K562 (cell line): ENCODE measurements around the gene LZTS3. TPM values are rescaled to one million over a fixed set of nuclear protein-coding genes. Genes with fewer than 3 reads are reported as not detected.

ENCODE experiments used
- ATAC-seq: fragments of 200-7000 bp; cut with Tn5 transposase; 3 replicates; pipeline ENCODE4 v1.9.1; 2020; ENCODE audit warnings: moderate library complexity
- BruUV-seq: library from RNA; stranded (reverse); fragments of 400-500 nt; replicated peaks from 2 replicates; lab custom pipeline; 2021; lab: Mats Ljungman, UMichigan
- CTCF ChIA-PET: fragments of 300-600 bp; formaldehyde crosslinking; extraction: SDS; loops from one replicate; lab custom pipeline; 2021; ENCODE audit warnings: low intra/inter-chr PET ratio; lab: Yijun Ruan, JAX
- POLR2A ChIA-PET: fragments of 300-600, 350-650 bp; sonication (Branson Sonifier 250); formaldehyde crosslinking; extraction: SDS; loops from one replicate; lab custom pipeline; 2021; ENCODE audit warnings: antibody characterized with exemption, inconsistent platforms; lab: Yijun Ruan, JAX
- DNase-seq, 4 experiments: peaks; one replicate each; pipeline versions ENCODE4 v3.0.0 to v3.0.0-alpha.2; 2011 to 2018; ENCODE audit warnings: low spot score in 3 of 4, mixed read lengths in 3 of 4; ENCODE audit errors: extremely low read depth in 1 of 4
- FAIRE-seq: peaks from 2 replicates; lab custom pipeline; 2011; peaks lifted over from hg19 to GRCh38; lab: Jason Lieb, UNC
- H2AFZ ChIP-seq: 2 replicates; pipeline ENCODE4 v1.6.0; 2011; ENCODE audit warnings: low read depth, low read length, control low read depth, inconsistent platforms
- H3K27ac ChIP-seq: fragments of 200-600 bp; 3 replicates; pipeline ENCODE4 v1.8.0; 2011; ENCODE audit warnings: low read depth, mild to moderate bottlenecking, control low read depth, inconsistent platforms, low read length, moderate library complexity, mixed read lengths; ENCODE audit errors: extremely low read depth
- H3K27me3 ChIP-seq, 2 experiments: fragments of 300-600 bp in 1 of 2; 2 replicates in 1 of 2; 3 replicates in 1 of 2; pipeline versions ENCODE4 v1.6.0 to v1.8.0; 2011; ENCODE audit warnings: inconsistent platforms in 2 of 2, low read length in 2 of 2, mild to moderate bottlenecking in 1 of 2, mixed read lengths in 1 of 2, moderate library complexity in 1 of 2; ENCODE audit not compliant: control insufficient read depth in 2 of 2, insufficient read depth in 2 of 2
- H3K36me3 ChIP-seq: fragments of 300-600 bp; 3 replicates; pipeline ENCODE4 v1.8.0; 2011; ENCODE audit warnings: mild to moderate bottlenecking, low read length, inconsistent platforms; ENCODE audit not compliant: control insufficient read depth, insufficient read depth
- H3K4me1 ChIP-seq, 2 experiments: fragments of 200-600 bp in 1 of 2; replicated peaks in 1 of 2; 2 replicates in 1 of 2; 3 replicates in 1 of 2; pipeline versions ENCODE4 v1.5.1 to v1.8.0; 2011; ENCODE audit warnings: inconsistent platforms in 2 of 2, low read length in 2 of 2, mild to moderate bottlenecking in 1 of 2, mixed read lengths in 1 of 2, moderate library complexity in 1 of 2; ENCODE audit not compliant: control insufficient read depth in 2 of 2, insufficient read depth in 2 of 2
- H3K4me2 ChIP-seq: 2 replicates; pipeline ENCODE4 v1.6.1; 2011; ENCODE audit warnings: low read length, control low read depth, inconsistent platforms, mixed read lengths; ENCODE audit not compliant: insufficient read depth
- H3K4me3 ChIP-seq: fragments of 200-600 bp; sonication (generic), shearing (Covaris generic); 2 replicates; pipeline ENCODE4 v1.5.1; 2016; ENCODE audit warnings: control low read depth, inconsistent platforms
- H3K79me2 ChIP-seq: fragments of 200-600 bp; 3 replicates; pipeline ENCODE4 v1.8.0; 2011; ENCODE audit warnings: low read length, inconsistent platforms; ENCODE audit not compliant: control insufficient read depth, insufficient read depth
- H3K9ac ChIP-seq, 2 experiments: 2 replicates each; pipeline versions ENCODE4 v1.6.0 to v1.6.1; 2011; ENCODE audit warnings: low read depth in 2 of 2, low read length in 2 of 2, control low read depth in 1 of 2, inconsistent platforms in 1 of 2, mild to moderate bottlenecking in 1 of 2, mixed read lengths in 1 of 2; ENCODE audit not compliant: insufficient read depth in 1 of 2
- H3K9me1 ChIP-seq: one replicate; pipeline ENCODE4 v1.6.0; 2011; ENCODE audit warnings: inconsistent platforms, mild to moderate bottlenecking, low read length, moderate library complexity; ENCODE audit not compliant: control insufficient read depth, insufficient read depth
- H3K9me3 ChIP-seq: replicated peaks from 2 replicates; pipeline ENCODE4 v1.5.1; 2011; ENCODE audit warnings: low read depth, low read length, inconsistent platforms; ENCODE audit not compliant: control insufficient read depth, insufficient read depth
- H4K20me1 ChIP-seq: replicated peaks from 2 replicates; pipeline ENCODE4 v1.6.1; 2011; ENCODE audit warnings: low read length, inconsistent platforms, mixed read lengths; ENCODE audit not compliant: control insufficient read depth, insufficient read depth
- EZH2 ChIP-seq: IDR thresholded peaks from 2 replicates; pipeline ENCODE4 v1.6.1; 2012; ENCODE audit warnings: low read depth, mild to moderate bottlenecking, inconsistent platforms, low read length, borderline replicate concordance
- GABPA ChIP-seq: fragments of 200-800 bp; sonication (Bioruptor generic); conservative IDR thresholded peaks from 2 replicates; pipeline ENCODE4 v1.6.1; 2016; ENCODE audit warnings: low read depth, missing genetic modification characterization, missing compliant biosample characterization
- RBFOX2 ChIP-seq: fragments of 200-400 bp; formaldehyde crosslinking; IDR thresholded peaks from 2 replicates; pipeline ENCODE4 v1.6.1; 2017; ENCODE audit warnings: low read depth, mild to moderate bottlenecking, low read length, moderate library complexity
- SMARCE1 ChIP-seq: fragments of 450-650 bp; IDR thresholded peaks from 2 replicates; pipeline ENCODE4 v1.7.1; 2016; ENCODE audit warnings: mild to moderate bottlenecking
- TEAD1 ChIP-seq, 2 experiments: fragments of 450-650 bp in 1 of 2; sonication (generic) in 1 of 2; formaldehyde crosslinking; IDR thresholded peaks; 2 replicates each; pipeline versions ENCODE4 v1.4.0 to v1.8.0; 2020 to 2022; ENCODE audit warnings: mild to moderate bottlenecking in 2 of 2, missing genetic modification reagents in 1 of 2
- ZBTB17 ChIP-seq: fragments of 450-650 bp; formaldehyde crosslinking; IDR thresholded peaks from 2 replicates; pipeline ENCODE4 v1.4.0; 2020; ENCODE audit warnings: mild to moderate bottlenecking
- ZNF717 ChIP-seq: fragments of 250-450 bp; sonication (Bioruptor Pico); IDR thresholded peaks from 2 replicates; pipeline ENCODE4 v1.5.0; 2021
- WGBS: fragments of 100-300 bp; shearing (Covaris generic); methylation state at CpG from one replicate; pipeline ENCODE4 v1.1.6; 2016; ENCODE audit warnings: low coverage, mixed read lengths; ENCODE audit not compliant: insufficient coverage; ENCODE audit errors: missing lambda C conversion rate; 5-methylcytosine and 5-hydroxymethylcytosine counted together
- in situ Hi-C: fragments of 300-500 bp; cut with MboI; formaldehyde crosslinking; loops from 4 replicates; pipeline ENCODE4 v1.15.0; 2018; ENCODE audit warnings: inconsistent platforms, mixed read lengths
- intact Hi-C: fragments of 100-400 bp; cut with micrococcal nuclease; formaldehyde crosslinking; loops from 2 replicates; pipeline ENCODE4 v1.14.2; 2022
- polyA plus RNA-seq, 8 experiments: library from polyadenylated mRNA; depleted of rRNA in 4 of 8; stranded (reverse) in 5 of 8; unstranded in 3 of 8; fragments of >200 nt; fragmentation: Nextera tagmentation in 2 of 8; fragmentation: Illumina TruSeq in 1 of 8; extraction: Ambion mirVana in 2 of 8; extraction: Trizol in 1 of 8; gene quantifications; 2 replicates each; pipeline versions ENCODE4 v1.2.1 to v1.2.3, GENCODE V29; 2011 to 2014; ENCODE audit warnings: inconsistent platforms in 1 of 8, missing spikeins in 1 of 8
- total RNA-seq, 7 experiments: library from RNA; depleted of rRNA in 6 of 7; stranded (reverse); fragments of >200 nt in 6 of 7; fragmentation: Illumina TruSeq in 2 of 7; extraction: Trizol in 2 of 7; gene quantifications; 2 replicates each; pipeline versions ENCODE4 v1.2.1 to v1.2.3, GENCODE V29; 2011 to 2021; ENCODE audit warnings: low replicate concordance in 1 of 7
- TF ChIP-seq, protein P1 (sequence below): sonication (generic); formaldehyde crosslinking; IDR thresholded peaks from 2 replicates; pipeline ENCODE4 v1.8.0; 2023; ENCODE audit warnings: mild to moderate bottlenecking, missing genetic modification reagents
- TF ChIP-seq, protein P2 (sequence below): IDR thresholded peaks from 2 replicates; pipeline ENCODE4 v1.6.1; 2016; ENCODE audit warnings: missing genetic modification characterization, missing compliant biosample characterization
- TF ChIP-seq, protein P3 (sequence below): fragments of 250-450 bp; sonication (Bioruptor Pico); IDR thresholded peaks from 2 replicates; pipeline ENCODE4 v1.9.0; 2021; ENCODE audit warnings: mild to moderate bottlenecking, inconsistent platforms

The LZTS3 gene
- total and polyA plus RNA-seq, 9 of the 15 experiments (the other 6 are each of a cell fraction or from before 2014, with no cell fraction given), result 0.07 to 2.9 (median 2.0) TPM

DNA sequence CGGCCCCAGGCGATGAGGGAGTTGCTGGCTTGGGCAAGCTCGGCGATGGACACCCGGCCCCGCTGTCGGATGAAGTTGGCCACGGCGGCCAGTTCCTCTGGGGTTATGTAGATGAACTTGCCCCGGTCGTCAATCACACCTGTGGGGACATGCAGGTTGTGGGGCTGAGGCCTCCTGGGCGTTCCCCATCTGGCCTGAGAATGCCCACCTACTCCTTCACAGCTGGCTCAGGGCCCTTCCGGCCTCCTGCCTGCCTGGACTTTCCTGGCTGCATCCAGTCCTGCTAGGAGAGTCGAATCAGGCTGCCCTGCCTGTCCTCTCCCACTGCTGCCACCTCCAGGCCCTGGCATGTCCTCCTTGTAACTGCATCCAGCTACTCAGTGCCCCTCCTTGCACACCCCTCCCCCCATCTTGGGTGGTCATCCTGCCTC, 17.3 kb upstream of the LZTS3 start:
- Histone ChIP-seq H3K4me1 (peaks cover 0 to 5% of the 10 kb centered on the region in 2 experiments; a peak in 2 of 5 replicates), H3K27ac (no peak overlapping the region), H3K4me2 (no peak overlapping the region), H3K9me3 (no peaks in the 10 kb centered on the region), H3K9ac (no peak overlapping the region), H3K9me1 (no peaks in the 10 kb centered on the region), H3K36me3 (peaks cover 58% of the 10 kb centered on the region; the same call in 2 of the 3 replicates), H3K27me3 (no peaks in the 10 kb centered on the region), H3K79me2 (no peaks in the 10 kb centered on the region), H2AFZ (no peak overlapping the region), H4K20me1 (no peaks in the 10 kb centered on the region), H3K4me3 (no peak overlapping the region)
- POLR2A ChIA-PET, result no interaction called here
- no peak for FAIRE-seq
- intact Hi-C loops, result no loop called here
- no peak for ATAC-seq
- WGBS, result 93% methylated on average over 12 of the region's 14 CpGs
- no peak for DNase-seq
- TF ChIP-seq RBFOX2, result 0 out of 2 replicates have a peak, but pooled peaks have one; percentile 29
- no peak for TF ChIP-seq ZNF717 (CRISPR knock-in tag)
- no TSS peak for BruUV-seq
- in situ Hi-C loops, result no loop called here
- CTCF ChIA-PET, result no interaction called here

DNA sequence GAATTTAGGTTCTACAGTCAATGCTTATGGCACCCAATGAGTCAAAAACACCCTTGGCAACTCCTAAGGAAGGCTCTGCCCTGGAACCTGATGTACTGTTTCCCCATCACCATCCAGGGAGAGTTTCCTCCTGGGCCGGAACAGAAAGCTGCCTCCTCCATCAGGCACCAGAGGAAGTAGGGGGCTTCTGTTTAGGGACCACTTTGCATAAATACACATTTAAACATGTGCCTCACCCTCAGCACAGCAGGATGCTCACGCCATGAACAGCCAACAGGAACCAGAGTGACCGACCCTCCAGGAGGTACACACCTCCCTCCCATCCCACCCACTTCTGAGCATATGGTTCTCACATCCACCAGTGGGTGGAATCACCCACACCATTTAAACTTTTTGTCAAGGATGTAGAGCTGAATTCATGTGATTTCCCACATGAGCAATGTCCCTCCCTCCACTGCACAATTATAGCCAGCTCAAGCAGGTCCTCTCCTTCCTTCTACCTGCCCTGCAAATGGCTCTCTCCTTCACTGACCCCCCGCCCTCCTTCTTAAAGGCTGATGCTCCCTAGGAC, 16.3 kb upstream of the LZTS3 start:
- ChIA-PET CTCF (no interaction called here), POLR2A (interaction anchor here (0.6 to 1.3 kb wide), 2 partner anchors 19 to 113 kb away, joined by 3 to 5 read pairs; partner anchors contain the start of gene ITPA)
- Histone ChIP-seq H3K36me3 (peaks cover 47% of the 10 kb centered on the region; the same call in 2 of the 3 replicates), H2AFZ (no peak overlapping the region), H3K27ac (no peak overlapping the region), H3K4me2 (no peak overlapping the region), H3K4me3 (no peak overlapping the region), H3K27me3 (no peaks in the 10 kb centered on the region), H3K4me1 (peaks cover 0 to 5% of the 10 kb centered on the region in 2 experiments; a peak in 2 of 5 replicates), H4K20me1 (no peaks in the 10 kb centered on the region), H3K9ac (no peak overlapping the region), H3K9me3 (no peaks in the 10 kb centered on the region), H3K79me2 (no peaks in the 10 kb centered on the region), H3K9me1 (no peaks in the 10 kb centered on the region)
- intact Hi-C loops, result no loop called here
- in situ Hi-C loops, result no loop called here
- 76% methylated on average over 4 of the region's 4 CpGs for WGBS
- no peak for FAIRE-seq
- ATAC-seq, result no peak
- no TSS peak for BruUV-seq
- no peak for DNase-seq
- TF ChIP-seq, protein P1, sequence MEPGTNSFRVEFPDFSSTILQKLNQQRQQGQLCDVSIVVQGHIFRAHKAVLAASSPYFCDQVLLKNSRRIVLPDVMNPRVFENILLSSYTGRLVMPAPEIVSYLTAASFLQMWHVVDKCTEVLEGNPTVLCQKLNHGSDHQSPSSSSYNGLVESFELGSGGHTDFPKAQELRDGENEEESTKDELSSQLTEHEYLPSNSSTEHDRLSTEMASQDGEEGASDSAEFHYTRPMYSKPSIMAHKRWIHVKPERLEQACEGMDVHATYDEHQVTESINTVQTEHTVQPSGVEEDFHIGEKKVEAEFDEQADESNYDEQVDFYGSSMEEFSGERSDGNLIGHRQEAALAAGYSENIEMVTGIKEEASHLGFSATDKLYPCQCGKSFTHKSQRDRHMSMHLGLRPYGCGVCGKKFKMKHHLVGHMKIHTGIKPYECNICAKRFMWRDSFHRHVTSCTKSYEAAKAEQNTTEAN (CRISPR knock-in tag), result no peak
- TF ChIP-seq SMARCE1 (no peak), TEAD1 (CRISPR knock-in tag; IDR thresholded peaks at IDR 0.05) (no peak), EZH2 (no peak), GABPA (tag) (no peak), ZBTB17 (no peak)
- TF ChIP-seq, protein P2, sequence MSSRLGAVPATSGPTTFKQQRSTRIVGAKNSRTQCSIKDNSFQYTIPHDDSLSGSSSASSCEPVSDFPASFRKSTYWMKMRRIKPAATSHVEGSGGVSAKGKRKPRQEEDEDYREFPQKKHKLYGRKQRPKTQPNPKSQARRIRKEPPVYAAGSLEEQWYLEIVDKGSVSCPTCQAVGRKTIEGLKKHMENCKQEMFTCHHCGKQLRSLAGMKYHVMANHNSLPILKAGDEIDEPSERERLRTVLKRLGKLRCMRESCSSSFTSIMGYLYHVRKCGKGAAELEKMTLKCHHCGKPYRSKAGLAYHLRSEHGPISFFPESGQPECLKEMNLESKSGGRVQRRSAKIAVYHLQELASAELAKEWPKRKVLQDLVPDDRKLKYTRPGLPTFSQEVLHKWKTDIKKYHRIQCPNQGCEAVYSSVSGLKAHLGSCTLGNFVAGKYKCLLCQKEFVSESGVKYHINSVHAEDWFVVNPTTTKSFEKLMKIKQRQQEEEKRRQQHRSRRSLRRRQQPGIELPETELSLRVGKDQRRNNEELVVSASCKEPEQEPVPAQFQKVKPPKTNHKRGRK (tag), result no peak
- TF ChIP-seq, protein P3, sequence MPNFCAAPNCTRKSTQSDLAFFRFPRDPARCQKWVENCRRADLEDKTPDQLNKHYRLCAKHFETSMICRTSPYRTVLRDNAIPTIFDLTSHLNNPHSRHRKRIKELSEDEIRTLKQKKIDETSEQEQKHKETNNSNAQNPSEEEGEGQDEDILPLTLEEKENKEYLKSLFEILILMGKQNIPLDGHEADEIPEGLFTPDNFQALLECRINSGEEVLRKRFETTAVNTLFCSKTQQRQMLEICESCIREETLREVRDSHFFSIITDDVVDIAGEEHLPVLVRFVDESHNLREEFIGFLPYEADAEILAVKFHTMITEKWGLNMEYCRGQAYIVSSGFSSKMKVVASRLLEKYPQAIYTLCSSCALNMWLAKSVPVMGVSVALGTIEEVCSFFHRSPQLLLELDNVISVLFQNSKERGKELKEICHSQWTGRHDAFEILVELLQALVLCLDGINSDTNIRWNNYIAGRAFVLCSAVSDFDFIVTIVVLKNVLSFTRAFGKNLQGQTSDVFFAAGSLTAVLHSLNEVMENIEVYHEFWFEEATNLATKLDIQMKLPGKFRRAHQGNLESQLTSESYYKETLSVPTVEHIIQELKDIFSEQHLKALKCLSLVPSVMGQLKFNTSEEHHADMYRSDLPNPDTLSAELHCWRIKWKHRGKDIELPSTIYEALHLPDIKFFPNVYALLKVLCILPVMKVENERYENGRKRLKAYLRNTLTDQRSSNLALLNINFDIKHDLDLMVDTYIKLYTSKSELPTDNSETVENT, result no peak
